Measurements from ENCODE around the gene NOP9.

DNA sequence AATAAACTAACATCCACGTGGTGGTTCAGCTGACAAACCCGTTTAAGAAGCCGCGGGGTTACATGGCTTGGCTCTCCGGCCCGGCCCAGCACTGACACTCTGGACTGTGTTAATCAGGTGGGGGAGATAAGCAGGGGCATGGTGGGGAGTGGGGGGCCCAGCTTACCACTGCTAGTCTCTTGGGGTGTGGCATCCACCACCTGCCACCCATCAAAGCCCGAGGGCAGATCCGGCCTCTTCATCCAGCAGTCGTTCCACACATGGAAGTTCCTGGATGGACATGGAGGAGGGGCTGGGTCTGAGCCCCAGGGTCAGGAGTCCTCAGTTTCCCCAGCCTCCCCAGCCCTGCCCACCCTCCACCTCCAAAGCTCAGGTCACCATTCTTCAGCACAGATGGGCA is 41.5 kb upstream of the NOP9 start:
- TF ChIP-seq, protein P1, sequence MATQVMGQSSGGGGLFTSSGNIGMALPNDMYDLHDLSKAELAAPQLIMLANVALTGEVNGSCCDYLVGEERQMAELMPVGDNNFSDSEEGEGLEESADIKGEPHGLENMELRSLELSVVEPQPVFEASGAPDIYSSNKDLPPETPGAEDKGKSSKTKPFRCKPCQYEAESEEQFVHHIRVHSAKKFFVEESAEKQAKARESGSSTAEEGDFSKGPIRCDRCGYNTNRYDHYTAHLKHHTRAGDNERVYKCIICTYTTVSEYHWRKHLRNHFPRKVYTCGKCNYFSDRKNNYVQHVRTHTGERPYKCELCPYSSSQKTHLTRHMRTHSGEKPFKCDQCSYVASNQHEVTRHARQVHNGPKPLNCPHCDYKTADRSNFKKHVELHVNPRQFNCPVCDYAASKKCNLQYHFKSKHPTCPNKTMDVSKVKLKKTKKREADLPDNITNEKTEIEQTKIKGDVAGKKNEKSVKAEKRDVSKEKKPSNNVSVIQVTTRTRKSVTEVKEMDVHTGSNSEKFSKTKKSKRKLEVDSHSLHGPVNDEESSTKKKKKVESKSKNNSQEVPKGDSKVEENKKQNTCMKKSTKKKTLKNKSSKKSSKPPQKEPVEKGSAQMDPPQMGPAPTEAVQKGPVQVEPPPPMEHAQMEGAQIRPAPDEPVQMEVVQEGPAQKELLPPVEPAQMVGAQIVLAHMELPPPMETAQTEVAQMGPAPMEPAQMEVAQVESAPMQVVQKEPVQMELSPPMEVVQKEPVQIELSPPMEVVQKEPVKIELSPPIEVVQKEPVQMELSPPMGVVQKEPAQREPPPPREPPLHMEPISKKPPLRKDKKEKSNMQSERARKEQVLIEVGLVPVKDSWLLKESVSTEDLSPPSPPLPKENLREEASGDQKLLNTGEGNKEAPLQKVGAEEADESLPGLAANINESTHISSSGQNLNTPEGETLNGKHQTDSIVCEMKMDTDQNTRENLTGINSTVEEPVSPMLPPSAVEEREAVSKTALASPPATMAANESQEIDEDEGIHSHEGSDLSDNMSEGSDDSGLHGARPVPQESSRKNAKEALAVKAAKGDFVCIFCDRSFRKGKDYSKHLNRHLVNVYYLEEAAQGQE (IDR thresholded peaks at IDR 0.05; ENCODE audit: insufficient read depth in 1 of 2, low read depth in 2 of 2, low read length in 2 of 2) = no peak
- TF ChIP-seq POLR2AphosphoS5 (IDR thresholded peaks at IDR 0.05; ENCODE audit: low read depth, low read length) (no peak), TAF1 (IDR thresholded peaks at IDR 0.05; ENCODE audit: borderline replicate concordance, insufficient read depth, low read length) (no peak), SIN3A (IDR thresholded peaks at IDR 0.05; ENCODE audit: borderline replicate concordance, insufficient read depth, low read length) (no peak), FOXP2 (optimal IDR thresholded peaks at IDR 0.05; ENCODE audit: borderline replicate concordance, extremely low read depth, extremely low read length, insufficient read depth) (no peak)

Data from PFSK-1 (cell line).